ENCODE results near the gene ASH1L. TPM values are rescaled to one million over a fixed set of nuclear protein-coding genes. Genes with fewer than 3 reads are reported as not detected.

Gene ASH1L
- total RNA-seq, 1 experiment from 2014 or later = 36.0 TPM

GRCh38 chr1:155522069-155522468 lies 40.5 kb downstream of the ASH1L start:
- H3K27me3 ChIP-seq (ENCODE audit: insufficient read depth, low read depth) = no peaks in the 10 kb centered on the region
- H3K27ac ChIP-seq = no peak overlapping the region
- no peaks in the 10 kb centered on the region for H3K9me3 ChIP-seq (ENCODE audit: insufficient read depth, low read depth)
- no TSS peak for BruUV-seq (replicated peaks)
- H3K4me1 ChIP-seq (replicated peaks; ENCODE audit: insufficient read depth) = no peaks in the 10 kb centered on the region
- H3K4me3 ChIP-seq = no peak overlapping the region
- H3K9me2 ChIP-seq (ENCODE audit: insufficient read depth) = no peaks in the 10 kb centered on the region
- H4K20me1 ChIP-seq (ENCODE audit: insufficient read depth) = peaks cover 21% of the 10 kb centered on the region
- intact Hi-C loops (cut with micrococcal nuclease; ENCODE audit: unreplicated experiment) = no loop called here
- DNase-seq = no peak
- TF ChIP-seq EZH2 (IDR thresholded peaks at IDR 0.05; ENCODE audit: low read depth) = no peak
- TF ChIP-seq, protein P1, sequence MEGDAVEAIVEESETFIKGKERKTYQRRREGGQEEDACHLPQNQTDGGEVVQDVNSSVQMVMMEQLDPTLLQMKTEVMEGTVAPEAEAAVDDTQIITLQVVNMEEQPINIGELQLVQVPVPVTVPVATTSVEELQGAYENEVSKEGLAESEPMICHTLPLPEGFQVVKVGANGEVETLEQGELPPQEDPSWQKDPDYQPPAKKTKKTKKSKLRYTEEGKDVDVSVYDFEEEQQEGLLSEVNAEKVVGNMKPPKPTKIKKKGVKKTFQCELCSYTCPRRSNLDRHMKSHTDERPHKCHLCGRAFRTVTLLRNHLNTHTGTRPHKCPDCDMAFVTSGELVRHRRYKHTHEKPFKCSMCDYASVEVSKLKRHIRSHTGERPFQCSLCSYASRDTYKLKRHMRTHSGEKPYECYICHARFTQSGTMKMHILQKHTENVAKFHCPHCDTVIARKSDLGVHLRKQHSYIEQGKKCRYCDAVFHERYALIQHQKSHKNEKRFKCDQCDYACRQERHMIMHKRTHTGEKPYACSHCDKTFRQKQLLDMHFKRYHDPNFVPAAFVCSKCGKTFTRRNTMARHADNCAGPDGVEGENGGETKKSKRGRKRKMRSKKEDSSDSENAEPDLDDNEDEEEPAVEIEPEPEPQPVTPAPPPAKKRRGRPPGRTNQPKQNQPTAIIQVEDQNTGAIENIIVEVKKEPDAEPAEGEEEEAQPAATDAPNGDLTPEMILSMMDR (conservative IDR thresholded peaks at IDR 0.05) = no peak
- peaks cover 4% of the 10 kb centered on the region; the same call in 1 of the 2 replicates for H3F3A ChIP-seq (ENCODE audit: insufficient read depth, low read depth)
- H2AFZ ChIP-seq = no peak overlapping the region
- no peaks in the 10 kb centered on the region; the same call in 1 of the 2 replicates for H3K36me3 ChIP-seq (ENCODE audit: low read depth)
- ChIA-PET POLR2A (ENCODE audit: unreplicated experiment) (no interaction called here), CTCF (no interaction called here)
- no peak overlapping the region for H3K4me2 ChIP-seq
- H3K79me2 ChIP-seq (ENCODE audit: low read depth) = peaks cover 45% of the 10 kb centered on the region

GRCh38 chr1:155518484-155518883 lies 44.1 kb downstream of the ASH1L start:
- Histone ChIP-seq H4K20me1 (ENCODE audit: insufficient read depth) (peaks cover 11% of the 10 kb centered on the region), H3K27ac (no peak overlapping the region), H3K79me2 (ENCODE audit: low read depth) (peaks cover 39% of the 10 kb centered on the region), H3K27me3 (ENCODE audit: insufficient read depth, low read depth) (no peaks in the 10 kb centered on the region), H2AFZ (no peak overlapping the region), H3F3A (ENCODE audit: insufficient read depth, low read depth) (no peaks in the 10 kb centered on the region; the same call in none of the 2 replicates), H3K9me3 (ENCODE audit: insufficient read depth, low read depth) (no peaks in the 10 kb centered on the region), H3K4me2 (no peak overlapping the region), H3K36me3 (ENCODE audit: low read depth) (no peaks in the 10 kb centered on the region; the same call in 1 of the 2 replicates), H3K4me3 (no peak overlapping the region), H3K4me1 (replicated peaks; ENCODE audit: insufficient read depth) (no peaks in the 10 kb centered on the region), H3K9me2 (ENCODE audit: insufficient read depth) (no peaks in the 10 kb centered on the region)
- TF ChIP-seq, protein P1 (conservative IDR thresholded peaks at IDR 0.05) = no peak
- no peak for TF ChIP-seq EZH2 (IDR thresholded peaks at IDR 0.05; ENCODE audit: low read depth)
- ChIA-PET CTCF (interaction anchor here (0.6 kb wide), 1 partner anchor 209 kb away, joined by 7 read pairs; no protein-coding TSS in a partner anchor), POLR2A (ENCODE audit: unreplicated experiment) (no interaction called here)
- BruUV-seq (replicated peaks) = no TSS peak
- DNase-seq = no peak
- intact Hi-C loops (cut with micrococcal nuclease; ENCODE audit: unreplicated experiment) = no loop called here

GRCh38 chr1:155514582-155515187 lies 47.9 kb downstream of the ASH1L start:
- Histone ChIP-seq H4K20me1 (ENCODE audit: insufficient read depth) (peaks cover 16% of the 10 kb centered on the region), H3K36me3 (ENCODE audit: low read depth) (no peaks in the 10 kb centered on the region), H3K27ac (no peak overlapping the region), H3F3A (ENCODE audit: insufficient read depth, low read depth) (peaks cover 12% of the 10 kb centered on the region), H3K4me2 (no peak overlapping the region), H3K79me2 (ENCODE audit: low read depth) (peaks cover 60% of the 10 kb centered on the region), H3K4me3 (no peak overlapping the region), H2AFZ (no peak overlapping the region), H3K4me1 (replicated peaks; ENCODE audit: insufficient read depth) (no peaks in the 10 kb centered on the region), H3K27me3 (ENCODE audit: insufficient read depth, low read depth) (no peaks in the 10 kb centered on the region), H3K9me3 (ENCODE audit: insufficient read depth, low read depth) (no peaks in the 10 kb centered on the region), H3K9me2 (ENCODE audit: insufficient read depth) (no peaks in the 10 kb centered on the region)
- TF ChIP-seq EZH2 (IDR thresholded peaks at IDR 0.05; ENCODE audit: low read depth) = no peak
- TF ChIP-seq, protein P1 (conservative IDR thresholded peaks at IDR 0.05) = no peak
- ChIA-PET CTCF (interaction anchor here (0.6 kb wide), 1 partner anchor 148 kb away, joined by 14 read pairs; no protein-coding TSS in a partner anchor), POLR2A (ENCODE audit: unreplicated experiment) (no interaction called here)
- intact Hi-C loops (cut with micrococcal nuclease; ENCODE audit: unreplicated experiment) = no loop called here
- no TSS peak for BruUV-seq (replicated peaks)
- no peak for DNase-seq

Measured in PC-9 (cell line).